Calu3 (cell line): ENCODE data around the gene FOXP1. TPM values are rescaled to one million over a fixed set of nuclear protein-coding genes. Genes with fewer than 3 reads are reported as not detected.

ENCODE experiments used
- BruUV-seq: library from RNA; stranded (reverse); fragments of 400-500 nt; replicated peaks from 2 replicates; lab custom pipeline; 2021; lab: Mats Ljungman, UMichigan
- CTCF ChIA-PET: fragments of 300-600 bp; sonication (Branson Sonifier 250); formaldehyde crosslinking; loops from one replicate; lab custom pipeline; 2022; ENCODE audit warnings: antibody characterized with exemption; lab: Charles Lee
- DNase-seq: peaks from one replicate; pipeline ENCODE4 v3.0.0; 2022
- H3K27ac Mint-ChIP-seq: one replicate; pipeline ENCODE4 v1.8.0; 2022; ENCODE audit warnings: mixed read lengths; ENCODE audit not compliant: unreplicated experiment
- H3K27me3 Mint-ChIP-seq: one replicate; pipeline ENCODE4 v1.8.0; 2022; ENCODE audit warnings: mixed read lengths; ENCODE audit not compliant: unreplicated experiment
- H3K36me3 Mint-ChIP-seq: one replicate; pipeline ENCODE4 v1.8.0; 2022; ENCODE audit warnings: mild to moderate bottlenecking, moderate library complexity, mixed read lengths; ENCODE audit not compliant: insufficient read depth, unreplicated experiment
- H3K4me1 Mint-ChIP-seq: one replicate; pipeline ENCODE4 v1.8.0; 2022; ENCODE audit warnings: mild to moderate bottlenecking, low read depth, mixed read lengths; ENCODE audit not compliant: unreplicated experiment
- H3K4me3 Mint-ChIP-seq: one replicate; pipeline ENCODE4 v1.8.0; 2022; ENCODE audit warnings: mild to moderate bottlenecking, low read depth, moderate library complexity, mixed read lengths; ENCODE audit not compliant: unreplicated experiment
- H3K9me3 Mint-ChIP-seq: one replicate; pipeline ENCODE4 v1.8.0; 2022; ENCODE audit warnings: low read depth, mixed read lengths; ENCODE audit not compliant: unreplicated experiment
- CTCF ChIP-seq: fragments of 200-600 bp; IDR thresholded peaks from one replicate; pipeline ENCODE4 v1.8.0; 2022; ENCODE audit warnings: antibody characterized with exemption; ENCODE audit not compliant: unreplicated experiment
- intact Hi-C: fragments of 100-400 bp; cut with micrococcal nuclease; formaldehyde crosslinking; loops from one replicate; pipeline ENCODE4 v1.10.0; 2022; ENCODE audit not compliant: unreplicated experiment
- total RNA-seq: library from RNA; stranded (reverse); gene quantifications from 2 replicates; pipeline ENCODE4 v1.2.3, GENCODE V29; 2022

FOXP1 gene
- total RNA-seq, 1 experiment from 2014 or later = 82.8 TPM

- Mint-ChIP-seq H3K4me1 (no peaks in the 10 kb centered on the region), H3K27ac (no peak overlapping the region), H3K36me3 (no peaks in the 10 kb centered on the region), H3K27me3 (no peaks in the 10 kb centered on the region), H3K4me3 (no peak overlapping the region), H3K9me3 (peaks cover 5% of the 10 kb centered on the region)
- DNase-seq = no peak
- BruUV-seq = no TSS peak
- intact Hi-C loops = no loop called here
- no peak for TF ChIP-seq CTCF
- CTCF ChIA-PET = no interaction called here
Measured at GRCh38 chr3:71591101-71591500, 7.6 kb upstream of the FOXP1 start.

- Mint-ChIP-seq H3K27ac (no peak overlapping the region), H3K4me3 (no peak overlapping the region), H3K27me3 (no peaks in the 10 kb centered on the region), H3K36me3 (peaks cover 10% of the 10 kb centered on the region), H3K4me1 (no peaks in the 10 kb centered on the region), H3K9me3 (peaks cover 3% of the 10 kb centered on the region)
- CTCF ChIA-PET = no interaction called here
- no peak for DNase-seq
- TF ChIP-seq CTCF = no peak
- intact Hi-C loops = loop anchor here (5.0 kb wide), 3 partner anchors 63 to 1057 kb away; no protein-coding TSS in a partner anchor
- no TSS peak for BruUV-seq
Measured at GRCh38 chr3:71589132-71589531, 5.6 kb upstream of the FOXP1 start.

- Mint-ChIP-seq H3K27me3 (no peaks in the 10 kb centered on the region), H3K27ac (no peak overlapping the region), H3K4me1 (no peaks in the 10 kb centered on the region), H3K9me3 (peaks cover 3% of the 10 kb centered on the region), H3K36me3 (peaks cover 22% of the 10 kb centered on the region), H3K4me3 (no peak overlapping the region)
- BruUV-seq = no TSS peak
- DNase-seq = no peak
- intact Hi-C loops = loop anchor here (2.0 to 5.0 kb wide), 5 partner anchors 64 to 1056 kb away; no protein-coding TSS in a partner anchor
- TF ChIP-seq CTCF = no peak
- CTCF ChIA-PET = interaction anchor here (0.6 kb wide), 1 partner anchor 17 kb away, joined by 6 read pairs; no protein-coding TSS in a partner anchor
Measured at GRCh38 chr3:71587958-71588357, 4.4 kb upstream of the FOXP1 start.

- H3K36me3 Mint-ChIP-seq = peaks cover 33% of the 10 kb centered on the region
- BruUV-seq = no TSS peak
- CTCF ChIA-PET = interaction anchor here (0.7 kb wide), 1 partner anchor 159 kb away, joined by 3 read pairs; no protein-coding TSS in a partner anchor
- no peaks in the 10 kb centered on the region for H3K27me3 Mint-ChIP-seq
- H3K4me3 Mint-ChIP-seq = no peak overlapping the region
- no peaks in the 10 kb centered on the region for H3K4me1 Mint-ChIP-seq
- no peak for DNase-seq
- no peak overlapping the region for H3K27ac Mint-ChIP-seq
- intact Hi-C loops = loop anchor here (1.0 to 5.0 kb wide), 6 partner anchors 65 to 1055 kb away; no protein-coding TSS in a partner anchor
- peaks cover 3% of the 10 kb centered on the region for H3K9me3 Mint-ChIP-seq
- no peak for TF ChIP-seq CTCF
Measured at GRCh38 chr3:71586810-71587242, 3.3 kb upstream of the FOXP1 start.
